Superior temporal gyrus (tissue), 1 donor: Measurements from ENCODE around the gene TMEM59.

ENCODE experiments used
- DNase-seq: peaks from one replicate; pipeline ENCODE4 v3.0.0-alpha.2; 2016; ENCODE audit errors: extremely low spot score

Gene TMEM59

GRCh38 chr1:53984726-53985125, 68.3 kb downstream of the TMEM59 start:
- DNase-seq = no peak

- no peak for DNase-seq
Observed at GRCh38 chr1:53982763-53983104, 70.3 kb downstream of the TMEM59 start.

GRCh38 chr1:53982034-53982762, 70.8 kb downstream of the TMEM59 start:
- no peak for DNase-seq

- DNase-seq = no peak
Observed at GRCh38 chr1:53981220-53981619, 71.8 kb downstream of the TMEM59 start.

GRCh38 chr1:53979712-53980450, 73.1 kb downstream of the TMEM59 start:
- DNase-seq = no peak
